Hindlimb muscle (tissue), 1 donor: Measurements from ENCODE around the gene IRAK1BP1. TPM values are rescaled to one million over a fixed set of nuclear protein-coding genes. Genes with fewer than 3 reads are reported as not detected.
"Not testable (repeated sequence)": the region's sequence is repeated elsewhere in the genome, so short reads cannot be mapped to it uniquely, and the experiment has no call there.

ENCODE experiments used
- DNase-seq: peaks from one replicate; pipeline ENCODE4 v3.0.0-alpha.2; 2013
- polyA plus RNA-seq: library from polyadenylated mRNA; unstranded; fragments of 120-200 nt; gene quantifications from one replicate; pipeline ENCODE4 v1.2.1, GENCODE V29; 2013; ENCODE audit not compliant: insufficient read length

Gene IRAK1BP1, protein sequence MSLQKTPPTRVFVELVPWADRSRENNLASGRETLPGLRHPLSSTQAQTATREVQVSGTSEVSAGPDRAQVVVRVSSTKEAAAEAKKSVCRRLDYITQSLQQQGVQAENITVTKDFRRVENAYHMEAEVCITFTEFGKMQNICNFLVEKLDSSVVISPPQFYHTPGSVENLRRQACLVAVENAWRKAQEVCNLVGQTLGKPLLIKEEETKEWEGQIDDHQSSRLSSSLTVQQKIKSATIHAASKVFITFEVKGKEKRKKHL
- polyA plus RNA-seq: 3.4 TPM

DNA sequence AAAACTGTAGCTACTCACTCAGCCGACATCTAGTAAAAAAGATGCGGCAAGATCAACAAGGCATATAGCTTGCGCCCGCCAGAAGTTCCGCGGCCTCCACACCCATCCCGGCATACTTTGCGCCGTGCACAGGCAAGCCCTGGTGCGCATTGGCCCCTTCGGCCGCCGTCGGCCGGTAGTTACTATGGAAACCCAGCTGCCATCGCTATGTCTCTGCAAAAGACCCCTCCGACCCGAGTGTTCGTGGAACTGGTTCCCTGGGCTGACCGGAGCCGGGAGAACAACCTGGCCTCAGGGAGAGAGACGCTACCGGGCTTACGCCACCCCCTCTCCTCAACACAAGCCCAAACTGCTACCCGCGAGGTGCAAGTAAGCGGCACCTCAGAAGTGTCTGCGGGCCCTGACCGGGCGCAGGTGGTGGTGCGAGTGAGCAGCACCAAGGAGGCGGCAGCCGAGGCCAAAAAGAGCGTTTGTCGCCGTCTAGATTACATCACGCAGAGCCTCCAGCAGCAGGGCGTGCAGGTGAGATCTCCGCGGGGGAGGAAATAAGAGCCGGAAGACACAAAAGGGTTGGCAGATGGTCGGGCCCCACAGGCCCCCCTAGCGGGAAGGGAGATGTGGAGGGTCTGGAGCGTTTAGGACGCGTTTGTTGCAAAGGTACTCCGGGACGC, at the start of gene IRAK1BP1:
IRAK1BP1 (plus strand) TSS at position 182 of the 671 bp plus-strand sequence; CDS start at position 208, 26 bp downstream.
- peak; percentile 87 for DNase-seq

DNA sequence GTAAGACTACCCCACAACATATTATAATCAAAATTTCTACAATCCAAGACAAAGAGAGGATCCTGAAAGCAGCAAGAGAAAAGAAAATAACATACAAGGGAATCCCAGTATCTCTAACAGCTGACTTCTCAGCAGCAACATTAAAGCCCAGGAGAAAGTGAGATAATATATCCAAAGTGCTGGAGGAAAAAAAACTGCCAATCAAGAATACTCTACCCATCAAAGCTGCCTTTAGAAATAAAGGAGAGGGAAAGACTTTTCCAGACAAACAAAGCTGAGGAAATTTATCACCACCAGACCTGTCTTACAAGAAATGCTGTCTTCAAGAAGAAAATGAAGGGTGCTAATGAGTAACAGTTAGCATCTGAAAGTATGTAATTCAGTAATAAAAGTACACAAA, 43.3 kb upstream of the IRAK1BP1 start:
- no peak for DNase-seq

- no peak for DNase-seq
Observed at GRCh38 chr6:78829407-78829806, 37.9 kb upstream of the IRAK1BP1 start.

- no peak for DNase-seq
Observed at GRCh38 chr6:78830805-78831204, 36.5 kb upstream of the IRAK1BP1 start.

GRCh38 chr6:78831492-78831891, 35.9 kb upstream of the IRAK1BP1 start:
- no peak for DNase-seq

- no peak for DNase-seq
Observed at GRCh38 chr6:78832091-78832808, 35.1 kb upstream of the IRAK1BP1 start.

- DNase-seq: no peak
Observed at GRCh38 chr6:78835817-78836216, 31.5 kb upstream of the IRAK1BP1 start.

- no peak for DNase-seq
Observed at GRCh38 chr6:78836598-78836997, 30.8 kb upstream of the IRAK1BP1 start.

- DNase-seq: no peak
Observed at GRCh38 chr6:78841111-78841510, 26.2 kb upstream of the IRAK1BP1 start.

GRCh38 chr6:78842953-78843352, 24.4 kb upstream of the IRAK1BP1 start:
- DNase-seq: no peak

- DNase-seq: no peak
Observed at GRCh38 chr6:78844899-78845298, 22.5 kb upstream of the IRAK1BP1 start.

- no peak for DNase-seq
Observed at GRCh38 chr6:78845567-78845966, 21.8 kb upstream of the IRAK1BP1 start.

DNA sequence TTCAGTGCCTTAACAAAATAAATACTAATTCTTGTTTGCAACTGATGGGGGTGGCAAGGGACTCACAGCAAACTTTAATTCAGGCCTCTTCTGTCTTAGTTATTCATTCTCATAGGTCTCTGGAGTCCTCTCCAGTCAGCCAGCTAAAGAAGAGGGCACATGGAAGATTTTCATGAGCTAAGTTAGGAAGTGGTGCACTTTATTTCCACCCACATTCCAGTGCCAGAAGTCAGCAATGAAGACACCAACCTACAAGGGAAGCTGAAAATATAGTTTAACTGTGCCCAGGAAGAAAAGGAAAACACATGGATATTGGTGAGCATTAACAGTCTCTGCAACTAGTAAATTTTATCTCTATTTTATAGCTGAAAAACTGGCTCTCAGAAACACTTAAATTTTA, 16.7 kb upstream of the IRAK1BP1 start:
- no peak for DNase-seq

- no peak for DNase-seq
Observed at GRCh38 chr6:78851156-78851555, 16.2 kb upstream of the IRAK1BP1 start.

- DNase-seq: no peak
Observed at GRCh38 chr6:78854546-78854945, 12.8 kb upstream of the IRAK1BP1 start.

DNA sequence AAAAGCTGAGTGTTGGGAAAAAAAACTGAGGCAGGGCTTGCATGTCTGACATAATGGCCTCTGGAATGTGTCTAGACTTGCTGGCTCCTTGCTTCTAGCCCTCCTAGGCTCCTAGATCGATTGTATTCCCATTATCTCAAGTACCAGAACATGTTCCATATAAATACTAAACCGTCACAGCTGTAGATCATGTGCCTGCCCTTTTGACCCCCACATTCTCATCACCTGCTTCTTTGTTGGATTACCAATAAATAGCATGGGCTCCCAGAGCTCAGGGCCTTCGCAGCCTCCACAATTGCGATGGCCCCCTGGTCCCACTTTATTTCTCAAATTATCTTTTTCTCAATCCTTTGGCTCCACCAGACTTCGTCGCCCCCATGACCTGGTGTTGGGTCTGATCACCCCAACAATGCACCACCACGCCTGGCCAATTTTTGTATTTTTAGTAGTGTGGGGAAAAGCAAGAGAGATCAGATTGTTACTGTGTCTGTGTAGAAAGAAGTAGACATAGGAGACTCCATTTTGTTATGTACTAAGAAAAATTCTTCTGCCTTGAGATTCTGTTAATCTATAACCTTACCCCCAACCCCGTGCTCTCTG, 8.9 kb upstream of the IRAK1BP1 start:
- DNase-seq: not testable (repeated sequence)

GRCh38 chr6:78861509-78861908, 5.8 kb upstream of the IRAK1BP1 start:
- no peak for DNase-seq

DNA sequence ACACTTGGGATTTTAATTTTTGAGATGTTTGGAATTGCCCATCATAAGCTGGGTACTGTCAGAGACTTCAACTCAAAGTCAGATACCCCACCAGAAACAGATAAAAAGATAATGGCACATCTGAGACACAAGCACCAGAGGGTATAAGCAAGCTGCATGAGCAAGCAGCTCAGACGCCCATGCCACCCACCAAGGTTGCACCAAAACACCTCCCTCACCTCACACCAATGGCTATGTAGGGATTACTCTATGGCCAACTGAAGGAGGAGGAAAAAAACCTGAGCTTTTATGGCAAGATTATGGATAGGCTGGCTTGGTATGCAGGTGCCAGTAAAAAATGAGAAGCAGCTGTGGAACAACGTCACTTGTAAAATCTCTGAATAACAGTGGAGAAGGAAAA, 3.8 kb upstream of the IRAK1BP1 start:
- DNase-seq: no peak

GRCh38 chr6:78864957-78865356, 2.4 kb upstream of the IRAK1BP1 start:
- DNase-seq: no peak

GRCh38 chr6:78867020-78867369, 356 bp upstream of the IRAK1BP1 start:
- no peak for DNase-seq

- DNase-seq: peak; percentile 9
Observed at GRCh38 chr6:78868116-78868515, 765 bp downstream of the IRAK1BP1 start.

- DNase-seq: no peak
Observed at GRCh38 chr6:78875505-78875904, 8.2 kb downstream of the IRAK1BP1 start.

- no peak for DNase-seq
Observed at GRCh38 chr6:78883651-78884050, 16.3 kb downstream of the IRAK1BP1 start.
